Cardiac muscle cell (in vitro differentiated cells and primary cell): ENCODE data around the gene RASL10B. TPM values are rescaled to one million over a fixed set of nuclear protein-coding genes. Genes with fewer than 3 reads are reported as not detected.
A peak's percentile ranks its signal among the peaks of the same experiment; 100 is the strongest.

Source experiments
- DNase-seq, 2 donors: peaks; one replicate each; pipeline versions ENCODE4 v3.0.0 to v3.0.0-alpha.2; 2010 to 2017; ENCODE audit warnings: low read depth in 1 of 2, low spot score in 1 of 2
- H3K27ac ChIP-seq: fragments of 200-600 bp; sonication (generic); 2 replicates; pipeline ENCODE4 v1.5.1; 2016
- H3K27me3 ChIP-seq: fragments of 200-600 bp; sonication (generic); 2 replicates; pipeline ENCODE4 v1.6.0; 2016; ENCODE audit warnings: control low read depth
- H3K36me3 ChIP-seq: fragments of 200-600 bp; sonication (generic); 2 replicates; pipeline ENCODE4 v1.5.1; 2016; ENCODE audit warnings: control low read depth
- H3K4me1 ChIP-seq: fragments of 200-600 bp; sonication (generic); 2 replicates; pipeline ENCODE4 v1.8.1; 2017; ENCODE audit warnings: low read depth, mild to moderate bottlenecking, mixed run types
- H3K4me3 ChIP-seq: fragments of 200-600 bp; sonication (generic); 2 replicates; pipeline ENCODE4 v1.5.1; 2016; ENCODE audit warnings: mild to moderate bottlenecking
- H3K9me3 ChIP-seq: fragments of 200-600 bp; sonication (generic); 2 replicates; pipeline ENCODE4 v1.5.1; 2017; ENCODE audit warnings: low read depth, mild to moderate bottlenecking, control low read depth
- CTCF ChIP-seq: IDR thresholded peaks from 2 replicates; pipeline ENCODE4 v1.5.1; 2012; ENCODE audit warnings: low read depth, mild to moderate bottlenecking, low read length
- polyA plus RNA-seq: library from polyadenylated mRNA; unstranded; fragments of >200 nt; fragmentation: Nextera tagmentation; extraction: Ambion mirVana; gene quantifications from 2 replicates; pipeline ENCODE4 v1.2.1, GENCODE V29; 2016
- total RNA-seq: library from RNA; depleted of rRNA; stranded (reverse); fragments of >200 nt; gene quantifications from 2 replicates; pipeline ENCODE4 v1.2.3, GENCODE V29; 2016

Gene RASL10B
- total and polyA plus RNA-seq, 2 experiments from 2014 or later = 71.6 to 116 TPM

- H3K36me3 ChIP-seq = no peaks in the 10 kb centered on the region
These were observed 18.2 kb upstream of the RASL10B start for GRCh38 chr17:35713069-35713728.

GRCh38 chr17:35714988-35715387, 16.5 kb upstream of the RASL10B start:
- TF ChIP-seq CTCF = no peak
- H3K4me3 ChIP-seq = no peak overlapping the region
- H3K9me3 ChIP-seq = no peaks in the 10 kb centered on the region
- no peak for DNase-seq
- H3K36me3 ChIP-seq = peaks cover 2% of the 10 kb centered on the region
- peaks cover 56% of the 10 kb centered on the region for H3K4me1 ChIP-seq
- peak overlapping the region; percentile 90 for H3K27ac ChIP-seq
- H3K27me3 ChIP-seq = no peaks in the 10 kb centered on the region

More at GRCh38 chr17:35713069-35713728, 18.2 kb upstream of the RASL10B start:
- H3K27me3 ChIP-seq = no peaks in the 10 kb centered on the region
- no peak overlapping the region for H3K4me3 ChIP-seq
- H3K4me1 ChIP-seq = peaks cover 73% of the 10 kb centered on the region
- TF ChIP-seq CTCF = no peak
- DNase-seq = peak; percentile 86 to 89
- H3K9me3 ChIP-seq = no peaks in the 10 kb centered on the region
- peak overlapping the region; percentile 90 for H3K27ac ChIP-seq

GRCh38 chr17:35715416-35715815, 16.0 kb upstream of the RASL10B start:
- H3K9me3 ChIP-seq = no peaks in the 10 kb centered on the region
- peaks cover 4% of the 10 kb centered on the region for H3K36me3 ChIP-seq
- DNase-seq = peak in 1 of 2 donors; percentile 69
- no peaks in the 10 kb centered on the region for H3K27me3 ChIP-seq
- H3K27ac ChIP-seq = peak overlapping the region; percentile 90
- no peak overlapping the region for H3K4me3 ChIP-seq
- H3K4me1 ChIP-seq = peaks cover 54% of the 10 kb centered on the region
- no peak for TF ChIP-seq CTCF

- Histone ChIP-seq H3K27ac (peak overlapping the region; percentile 90), H3K9me3 (no peaks in the 10 kb centered on the region), H3K27me3 (no peaks in the 10 kb centered on the region), H3K36me3 (peaks cover 4% of the 10 kb centered on the region), H3K4me1 (peaks cover 54% of the 10 kb centered on the region), H3K4me3 (no peak overlapping the region)
- no peak for DNase-seq
- no peak for TF ChIP-seq CTCF
These were observed 15.3 kb upstream of the RASL10B start for GRCh38 chr17:35716173-35716572.

- H3K27ac ChIP-seq = no peak overlapping the region
- DNase-seq = peak in 1 of 2 donors; percentile 32
- H3K36me3 ChIP-seq = peaks cover 4% of the 10 kb centered on the region
- no peaks in the 10 kb centered on the region for H3K27me3 ChIP-seq
- no peak for TF ChIP-seq CTCF
- H3K9me3 ChIP-seq = no peaks in the 10 kb centered on the region
- peaks cover 50% of the 10 kb centered on the region for H3K4me1 ChIP-seq
- no peak overlapping the region for H3K4me3 ChIP-seq
These were observed 14.5 kb upstream of the RASL10B start for GRCh38 chr17:35716897-35717465.
